Kidney (tissue), 14 donors: ENCODE results near the gene PPP1R16B. TPM values are rescaled to one million over a fixed set of nuclear protein-coding genes. Genes with fewer than 3 reads are reported as not detected.
"Not testable (repeated sequence)": the region's sequence is repeated elsewhere in the genome, so short reads cannot be mapped to it uniquely, and the experiment has no call there.

Experiments used
- DNase-seq, 5 donors: peaks; one replicate each; pipeline ENCODE4 v3.0.0-alpha.2; 2013 to 2020
- FAIRE-seq: peaks from 2 replicates; lab custom pipeline; 2012; peaks lifted over from hg19 to GRCh38; lab: Jason Lieb, UNC
- H3K27ac ChIP-seq, 2 donors: one replicate each; pipeline ENCODE4 v1.7.0; 2013; ENCODE audit warnings: low read depth in 2 of 2, low read length in 2 of 2, inconsistent platforms in 1 of 2
- H3K27me3 ChIP-seq: one replicate; pipeline ENCODE4 v1.7.1; 2013; ENCODE audit warnings: low read length, inconsistent platforms; ENCODE audit not compliant: control insufficient read depth, insufficient read depth
- H3K36me3 ChIP-seq, 3 donors: one replicate each; pipeline versions ENCODE4 v1.7.0 to v1.7.1; 2013; ENCODE audit warnings: low read length in 3 of 3, control low read depth in 1 of 3, inconsistent platforms in 1 of 3; ENCODE audit not compliant: insufficient read depth in 3 of 3, control insufficient read depth in 2 of 3
- H3K4me1 ChIP-seq, 3 donors: one replicate each; pipeline versions ENCODE4 v1.7.0 to v1.7.1; 2013; ENCODE audit warnings: low read length in 3 of 3, inconsistent platforms in 1 of 3, low read depth in 1 of 3; ENCODE audit not compliant: control insufficient read depth in 2 of 3, insufficient read depth in 2 of 3
- H3K4me3 ChIP-seq, 3 donors: one replicate each; pipeline versions ENCODE4 v1.7.0 to v1.8.1; 2013; ENCODE audit warnings: low read length in 3 of 3, control low read depth in 1 of 3, inconsistent platforms in 1 of 3
- H3K9ac ChIP-seq, 3 donors: one replicate each; pipeline versions ENCODE4 v1.7.0 to v1.7.1; 2013; ENCODE audit warnings: low read length in 3 of 3, control low read depth in 1 of 3, inconsistent platforms in 1 of 3
- H3K9me3 ChIP-seq, 3 donors: one replicate each; pipeline versions ENCODE4 v1.7.0 to v1.7.1; 2013; ENCODE audit warnings: low read length in 3 of 3, control low read depth in 1 of 3, inconsistent platforms in 1 of 3; ENCODE audit not compliant: control insufficient read depth in 2 of 3, insufficient read depth in 1 of 3
- CTCF ChIP-seq: IDR thresholded peaks from 3 replicates; pipeline ENCODE4 v1.5.1; 2012; ENCODE audit warnings: mild to moderate bottlenecking, moderate library complexity, borderline replicate concordance; ENCODE audit not compliant: insufficient read depth; ENCODE audit errors: extremely low read depth
- intact Hi-C: fragments of 100-400 bp; cut with DNase I; formaldehyde crosslinking; loops from one replicate; pipeline ENCODE4 v1.11.1; 2022
- polyA plus RNA-seq: library from polyadenylated mRNA; stranded (reverse); fragments of 350-450 nt; fragmentation: Illumina TruSeq; extraction: RNeasy Lipid Tissue Mini Kit (QIAGEN cat#74804); gene quantifications from one replicate; pipeline ENCODE4 v1.2.3, GENCODE V29; 2014; ENCODE audit warnings: low read depth, low replicate concordance; ENCODE audit not compliant: insufficient read depth
- total RNA-seq: library from RNA; stranded (reverse); fragmentation: NEBNext Ultra II Directional; extraction: Animal tissue kit (Norgen Biotek cat#: 25700); gene quantifications from one replicate; pipeline ENCODE4 v1.2.1, GENCODE V29; 2021
- donor health status: control.
- donor health status: control.
- donor health status: control.
- donor health status: control.
- donor health status: control.
- donor health status: DM: yes; HTN: yes; CAD: no.
- donor health status: Normal renal cell carcinoma (clear cell type).

The PPP1R16B gene
- total and polyA plus RNA-seq, 2 donors from 2014 or later: 11.5 to 29.4 TPM

- TF ChIP-seq CTCF: no peak
- Histone ChIP-seq H3K27ac (no peak overlapping the region), H3K4me3 (no peak overlapping the region), H3K9me3 (no peaks in the 10 kb centered on the region), H3K36me3 (no peaks in the 10 kb centered on the region), H3K4me1 (peaks cover 0 to 5% (median 2%) of the 10 kb centered on the region in 3 donors), H3K27me3 (no peaks in the 10 kb centered on the region), H3K9ac (no peak overlapping the region)
- FAIRE-seq: no peak
- DNase-seq: no peak
- intact Hi-C loops: no loop called here
Measured at GRCh38 chr20:38856570-38856969, 51.1 kb downstream of the PPP1R16B start.

- Histone ChIP-seq H3K36me3 (no peaks in the 10 kb centered on the region), H3K9ac (no peak overlapping the region), H3K27ac (no peak overlapping the region), H3K9me3 (no peaks in the 10 kb centered on the region), H3K27me3 (no peaks in the 10 kb centered on the region), H3K4me1 (peaks cover 0 to 13% (median 2%) of the 10 kb centered on the region in 3 donors), H3K4me3 (no peak overlapping the region)
- intact Hi-C loops: no loop called here
- TF ChIP-seq CTCF: no peak
- no peak for FAIRE-seq
- no peak for DNase-seq
Measured at GRCh38 chr20:38857703-38858102, 52.2 kb downstream of the PPP1R16B start.

- no peak overlapping the region for H3K27ac ChIP-seq
- H3K4me1 ChIP-seq: peaks cover 0 to 20% (median 7%) of the 10 kb centered on the region in 3 donors
- FAIRE-seq (no peak), DNase-seq (no peak)
- peaks cover 0 to 2% (median under 1%) of the 10 kb centered on the region in 3 donors for H3K36me3 ChIP-seq
- intact Hi-C loops: no loop called here
- H3K9ac ChIP-seq: no peak overlapping the region
- H3K27me3 ChIP-seq: no peaks in the 10 kb centered on the region
- H3K4me3 ChIP-seq: no peak overlapping the region
- no peaks in the 10 kb centered on the region for H3K9me3 ChIP-seq
- TF ChIP-seq CTCF: no peak
Measured at GRCh38 chr20:38859070-38859690, 53.7 kb downstream of the PPP1R16B start.

- H3K27ac ChIP-seq, DNase-seq, intact Hi-C loops, H3K4me3 ChIP-seq, H3K9me3 ChIP-seq, H3K27me3 ChIP-seq, FAIRE-seq, H3K36me3 ChIP-seq, H3K9ac ChIP-seq: not testable (repeated sequence)
- peaks cover 0 to 22% (median 9%) of the 10 kb centered on the region in 3 donors for H3K4me1 ChIP-seq
Measured at GRCh38 chr20:38859857-38860256, 54.4 kb downstream of the PPP1R16B start.
